HepG2 (cell line): ENCODE measurements around the gene COLEC12. TPM values are rescaled to one million over a fixed set of nuclear protein-coding genes. Genes with fewer than 3 reads are reported as not detected.

Source experiments
- E2F5 ChIP-seq: sonication (generic); formaldehyde crosslinking; conservative IDR thresholded peaks from 2 replicates; pipeline ENCODE4 v1.4.0; 2020; ENCODE audit warnings: missing genetic modification reagents
- GTF3A ChIP-seq: sonication (generic); formaldehyde crosslinking; conservative IDR thresholded peaks from 2 replicates; pipeline ENCODE4 v1.4.0; 2020; ENCODE audit warnings: mild to moderate bottlenecking, missing genetic modification reagents
- HDAC1 ChIP-seq: sonication (generic); formaldehyde crosslinking; IDR thresholded peaks from 2 replicates; pipeline ENCODE4 v1.5.1; 2020; ENCODE audit warnings: mild to moderate bottlenecking, missing genetic modification reagents
- HMG20A ChIP-seq: IDR thresholded peaks from 2 replicates; pipeline ENCODE4 v1.6.1; 2016; ENCODE audit warnings: borderline replicate concordance
- MIER2 ChIP-seq: IDR thresholded peaks from 2 replicates; pipeline ENCODE4 v1.6.1; 2016; ENCODE audit warnings: missing biosample characterization, missing genetic modification reagents
- NCOA1 ChIP-seq: sonication (generic); formaldehyde crosslinking; IDR thresholded peaks from 2 replicates; pipeline ENCODE4 v1.9.0; 2021; ENCODE audit warnings: missing genetic modification reagents
- NFYB ChIP-seq: sonication (generic); formaldehyde crosslinking; IDR thresholded peaks from 2 replicates; pipeline ENCODE4 v1.4.0; 2020; ENCODE audit warnings: missing genetic modification reagents
- PHF21A ChIP-seq: sonication (generic); formaldehyde crosslinking; IDR thresholded peaks from 2 replicates; pipeline ENCODE4 v1.5.0; 2020; ENCODE audit warnings: mild to moderate bottlenecking, missing genetic modification reagents
- RARA ChIP-seq: IDR thresholded peaks from 2 replicates; pipeline ENCODE4 v1.6.1; 2016; ENCODE audit warnings: missing genetic modification reagents, missing compliant biosample characterization
- RBFOX2 ChIP-seq: fragments of 200-400 bp; formaldehyde crosslinking; IDR thresholded peaks from 2 replicates; pipeline ENCODE4 v1.6.1; 2017; ENCODE audit warnings: low read depth, mild to moderate bottlenecking, low read length
- REPIN1 ChIP-seq: sonication (generic); formaldehyde crosslinking; IDR thresholded peaks from 2 replicates; pipeline ENCODE4 v1.8.0; 2022; ENCODE audit warnings: missing genetic modification reagents, low read depth, mild to moderate bottlenecking, borderline replicate concordance
- SMARCE1 ChIP-seq: fragments of 450-650 bp; IDR thresholded peaks from 2 replicates; pipeline ENCODE4 v1.6.1; 2017; ENCODE audit warnings: borderline replicate concordance
- TBP ChIP-seq: sonication (generic); formaldehyde crosslinking; IDR thresholded peaks from 2 replicates; pipeline ENCODE4 v1.5.0; 2020; ENCODE audit warnings: missing genetic modification reagents
- TIGD3 ChIP-seq: sonication (generic); formaldehyde crosslinking; IDR thresholded peaks from 2 replicates; pipeline ENCODE4 v1.5.1; 2020; ENCODE audit warnings: mild to moderate bottlenecking, missing genetic modification reagents, borderline replicate concordance
- ZFP1 ChIP-seq: IDR thresholded peaks from 2 replicates; pipeline ENCODE4 v1.6.1; 2016
- ZMYM2 ChIP-seq: sonication (generic); formaldehyde crosslinking; IDR thresholded peaks from 2 replicates; pipeline ENCODE4 v1.8.0; 2022; ENCODE audit warnings: mild to moderate bottlenecking, missing genetic modification reagents
- ZNF121 ChIP-seq: sonication (generic); formaldehyde crosslinking; IDR thresholded peaks from 2 replicates; pipeline ENCODE4 v1.5.0; 2020; ENCODE audit warnings: mild to moderate bottlenecking, missing genetic modification reagents
- ZNF180 ChIP-seq: sonication (generic); formaldehyde crosslinking; IDR thresholded peaks from 2 replicates; pipeline ENCODE4 v1.4.0; 2020; ENCODE audit warnings: low read depth, missing genetic modification reagents, borderline replicate concordance
- ZNF44 ChIP-seq: sonication (generic); formaldehyde crosslinking; IDR thresholded peaks from 2 replicates; pipeline ENCODE4 v1.5.1; 2020; ENCODE audit warnings: mild to moderate bottlenecking, missing genetic modification reagents
- polyA plus RNA-seq, 8 experiments: library from polyadenylated mRNA; depleted of rRNA in 3 of 8; stranded (reverse) in 7 of 8; unstranded in 1 of 8; fragments of >200 nt; fragmentation: Illumina TruSeq in 4 of 8; extraction: Trizol in 4 of 8; gene quantifications; 2 replicates each; pipeline versions ENCODE4 v1.2.1 to v1.2.3, GENCODE V29; 2011 to 2016; ENCODE audit warnings: low read depth in 4 of 8, missing spikeins in 1 of 8, mixed read lengths in 1 of 8; ENCODE audit not compliant: insufficient read depth in 1 of 8
- total RNA-seq, 5 experiments: library from RNA; depleted of rRNA; stranded (reverse); fragments of >200 nt; fragmentation: Illumina TruSeq; extraction: Trizol; gene quantifications; 2 replicates each; pipeline ENCODE4 v1.2.3, GENCODE V29; 2016; ENCODE audit warnings: low read depth in 1 of 5
- TF ChIP-seq, protein P1 (sequence below), 2 experiments: sonication (generic) in 1 of 2; formaldehyde crosslinking in 1 of 2; IDR thresholded peaks; 2 replicates each; pipeline versions ENCODE4 v1.5.1 to v1.6.1; 2011 to 2020; ENCODE audit warnings: borderline replicate concordance in 1 of 2, low read depth in 1 of 2, low read length in 1 of 2, mild to moderate bottlenecking in 1 of 2, missing genetic modification reagents in 1 of 2, moderate library complexity in 1 of 2
- TF ChIP-seq, protein P2 (sequence below): sonication (generic); formaldehyde crosslinking; IDR thresholded peaks from 2 replicates; pipeline ENCODE4 v1.5.1; 2020; ENCODE audit warnings: missing genetic modification reagents, mild to moderate bottlenecking, borderline replicate concordance
- TF ChIP-seq, protein P3 (sequence below): sonication (generic); formaldehyde crosslinking; IDR thresholded peaks from 2 replicates; pipeline ENCODE4 v1.4.0; 2020; ENCODE audit warnings: mild to moderate bottlenecking, missing genetic modification reagents

Gene COLEC12
- total and polyA plus RNA-seq, 2 of the 13 experiments (the other 11 are each of a cell fraction or from before 2014, with no cell fraction given) = 0.02 to 0.11 TPM

DNA sequence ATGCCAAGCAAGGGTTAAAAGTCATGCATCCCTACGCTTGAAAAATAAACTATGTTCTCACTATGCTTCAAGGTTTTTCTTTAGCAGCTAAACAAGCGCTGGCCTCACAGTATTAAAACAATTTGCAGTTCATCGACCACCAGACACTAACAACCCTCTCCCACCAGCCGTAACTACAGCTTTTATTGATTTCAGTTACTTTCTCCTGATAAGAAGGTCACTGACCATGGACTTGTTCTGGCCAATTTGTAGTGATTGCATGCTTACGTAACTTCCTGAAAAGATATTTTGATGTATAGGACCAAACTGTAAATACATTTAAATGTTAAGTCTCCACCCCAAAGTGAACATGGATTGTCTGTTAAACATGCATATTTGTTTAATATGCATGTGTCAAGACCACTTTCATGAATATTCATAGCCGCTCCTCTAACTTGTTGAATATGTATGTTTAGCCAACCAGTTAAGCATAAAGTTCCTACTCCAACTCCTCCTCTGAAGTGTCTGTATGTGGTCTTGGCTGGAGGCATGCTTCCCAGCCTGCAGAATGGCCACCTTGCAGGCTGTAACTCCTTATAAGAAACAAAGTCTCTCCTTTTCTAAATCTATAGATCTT, 230.9 kb downstream of the COLEC12 start (continued):
- TF ChIP-seq RBFOX2 (no peak), RARA (CRISPR knock-in tag) (peak; percentile 45; the same call in 1 of the 2 replicates), NFYB (CRISPR knock-in tag) (no peak), SMARCE1 (no peak), TIGD3 (no peak), TBP (CRISPR knock-in tag) (no peak), NCOA1 (CRISPR knock-in tag) (no peak), ZFP1 (CRISPR knock-in tag) (no peak), PHF21A (CRISPR knock-in tag) (no peak), HMG20A (CRISPR knock-in tag) (peak; percentile 33; the same call in 1 of the 2 replicates), HDAC1 (CRISPR knock-in tag) (peak; percentile 46; the same call in 1 of the 2 replicates), ZMYM2 (CRISPR knock-in tag) (no peak), ZNF180 (CRISPR knock-in tag) (no peak), E2F5 (CRISPR knock-in tag) (no peak), GTF3A (CRISPR knock-in tag) (no peak), MIER2 (CRISPR knock-in tag) (no peak), ZNF121 (CRISPR knock-in tag) (no peak), REPIN1 (CRISPR knock-in tag) (peak; percentile 28; the same call in 1 of the 2 replicates), ZNF44 (no peak)
- TF ChIP-seq, protein P1, sequence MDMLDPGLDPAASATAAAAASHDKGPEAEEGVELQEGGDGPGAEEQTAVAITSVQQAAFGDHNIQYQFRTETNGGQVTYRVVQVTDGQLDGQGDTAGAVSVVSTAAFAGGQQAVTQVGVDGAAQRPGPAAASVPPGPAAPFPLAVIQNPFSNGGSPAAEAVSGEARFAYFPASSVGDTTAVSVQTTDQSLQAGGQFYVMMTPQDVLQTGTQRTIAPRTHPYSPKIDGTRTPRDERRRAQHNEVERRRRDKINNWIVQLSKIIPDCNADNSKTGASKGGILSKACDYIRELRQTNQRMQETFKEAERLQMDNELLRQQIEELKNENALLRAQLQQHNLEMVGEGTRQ (IDR thresholded peaks at IDR 0.05; ENCODE audit: low read depth, low read length) = no peak
- TF ChIP-seq, protein P1 (CRISPR knock-in tag; IDR thresholded peaks at IDR 0.05; ENCODE audit: borderline replicate concordance) = no peak
- TF ChIP-seq, protein P2, sequence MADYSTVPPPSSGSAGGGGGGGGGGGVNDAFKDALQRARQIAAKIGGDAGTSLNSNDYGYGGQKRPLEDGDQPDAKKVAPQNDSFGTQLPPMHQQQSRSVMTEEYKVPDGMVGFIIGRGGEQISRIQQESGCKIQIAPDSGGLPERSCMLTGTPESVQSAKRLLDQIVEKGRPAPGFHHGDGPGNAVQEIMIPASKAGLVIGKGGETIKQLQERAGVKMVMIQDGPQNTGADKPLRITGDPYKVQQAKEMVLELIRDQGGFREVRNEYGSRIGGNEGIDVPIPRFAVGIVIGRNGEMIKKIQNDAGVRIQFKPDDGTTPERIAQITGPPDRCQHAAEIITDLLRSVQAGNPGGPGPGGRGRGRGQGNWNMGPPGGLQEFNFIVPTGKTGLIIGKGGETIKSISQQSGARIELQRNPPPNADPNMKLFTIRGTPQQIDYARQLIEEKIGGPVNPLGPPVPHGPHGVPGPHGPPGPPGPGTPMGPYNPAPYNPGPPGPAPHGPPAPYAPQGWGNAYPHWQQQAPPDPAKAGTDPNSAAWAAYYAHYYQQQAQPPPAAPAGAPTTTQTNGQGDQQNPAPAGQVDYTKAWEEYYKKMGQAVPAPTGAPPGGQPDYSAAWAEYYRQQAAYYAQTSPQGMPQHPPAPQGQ = no peak
- TF ChIP-seq, protein P3, sequence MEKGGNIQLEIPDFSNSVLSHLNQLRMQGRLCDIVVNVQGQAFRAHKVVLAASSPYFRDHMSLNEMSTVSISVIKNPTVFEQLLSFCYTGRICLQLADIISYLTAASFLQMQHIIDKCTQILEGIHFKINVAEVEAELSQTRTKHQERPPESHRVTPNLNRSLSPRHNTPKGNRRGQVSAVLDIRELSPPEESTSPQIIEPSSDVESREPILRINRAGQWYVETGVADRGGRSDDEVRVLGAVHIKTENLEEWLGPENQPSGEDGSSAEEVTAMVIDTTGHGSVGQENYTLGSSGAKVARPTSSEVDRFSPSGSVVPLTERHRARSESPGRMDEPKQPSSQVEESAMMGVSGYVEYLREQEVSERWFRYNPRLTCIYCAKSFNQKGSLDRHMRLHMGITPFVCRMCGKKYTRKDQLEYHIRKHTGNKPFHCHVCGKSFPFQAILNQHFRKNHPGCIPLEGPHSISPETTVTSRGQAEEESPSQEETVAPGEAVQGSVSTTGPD (CRISPR knock-in tag) = no peak
